ENCODE results near the gene CCDC78.
"Not testable (repeated sequence)": the region's sequence is repeated elsewhere in the genome, so short reads cannot be mapped to it uniquely, and the experiment has no call there.

CCDC78 gene

GRCh38 chr16:693364-693763, 32.9 kb downstream of the CCDC78 start:
- DNase-seq (ENCODE audit: low read depth), result no peak

DNA sequence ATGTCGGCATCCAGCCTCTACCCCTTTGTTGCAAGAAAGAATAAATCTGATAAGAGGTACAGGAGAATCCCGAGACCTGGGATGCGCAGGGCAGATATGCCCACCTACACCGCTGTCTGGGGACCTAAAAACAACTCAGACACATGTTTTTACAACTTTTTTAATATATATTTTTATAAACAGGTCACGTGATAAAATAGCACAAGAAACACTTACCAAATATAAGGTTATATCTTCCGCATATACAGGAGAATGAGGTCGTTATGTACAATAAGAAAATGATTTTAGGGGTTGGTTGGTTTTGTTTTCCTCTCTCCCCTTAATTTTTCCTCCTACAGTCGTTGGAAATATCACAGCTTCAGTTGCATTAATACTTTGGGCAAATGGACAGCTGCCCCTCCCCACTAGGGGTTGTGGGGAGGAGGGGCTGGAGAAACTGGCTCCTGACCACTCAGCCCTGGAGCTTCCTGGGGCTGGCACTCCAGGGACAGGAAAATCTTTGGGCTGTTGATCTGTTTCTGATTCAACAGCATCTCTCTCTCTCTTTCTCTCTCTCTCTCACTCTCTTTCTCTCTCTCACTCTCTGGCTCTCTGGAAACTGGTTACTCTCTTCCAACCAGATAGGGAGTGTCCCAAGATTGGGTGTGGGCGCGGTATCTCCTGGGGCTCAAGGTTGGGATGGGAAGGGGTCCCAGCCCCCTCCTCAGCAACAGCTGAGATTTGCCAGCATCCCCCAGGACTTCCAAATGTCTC, 33.7 kb downstream of the CCDC78 start:
- no peak for DNase-seq (ENCODE audit: low read depth)

DNA sequence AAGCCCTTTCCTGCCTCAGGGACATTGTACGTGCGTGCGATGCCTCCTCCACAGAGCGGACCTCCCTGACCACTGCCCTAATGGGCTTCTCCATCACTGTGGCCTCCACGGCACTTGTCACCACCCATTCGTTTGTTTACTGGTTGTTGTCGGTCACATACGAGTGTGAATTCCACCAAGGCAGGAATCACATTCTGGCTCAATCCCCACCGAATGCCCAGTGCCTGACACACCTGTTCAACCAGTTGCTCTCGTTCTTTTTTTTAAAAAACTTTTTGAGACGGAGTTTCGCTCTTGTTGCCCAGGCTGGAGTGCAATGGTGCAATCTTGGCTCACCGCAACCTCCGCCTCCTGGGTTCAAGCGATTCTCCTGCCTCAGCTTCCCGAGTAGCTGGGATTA, 35.0 kb downstream of the CCDC78 start:
- DNase-seq (ENCODE audit: low read depth), result not testable (repeated sequence)

- no peak for DNase-seq (ENCODE audit: low read depth)
Measured at GRCh38 chr16:689175-689897, 36.9 kb downstream of the CCDC78 start.

GRCh38 chr16:687499-687898, 38.7 kb downstream of the CCDC78 start:
- DNase-seq (ENCODE audit: low read depth), result no peak

DNA sequence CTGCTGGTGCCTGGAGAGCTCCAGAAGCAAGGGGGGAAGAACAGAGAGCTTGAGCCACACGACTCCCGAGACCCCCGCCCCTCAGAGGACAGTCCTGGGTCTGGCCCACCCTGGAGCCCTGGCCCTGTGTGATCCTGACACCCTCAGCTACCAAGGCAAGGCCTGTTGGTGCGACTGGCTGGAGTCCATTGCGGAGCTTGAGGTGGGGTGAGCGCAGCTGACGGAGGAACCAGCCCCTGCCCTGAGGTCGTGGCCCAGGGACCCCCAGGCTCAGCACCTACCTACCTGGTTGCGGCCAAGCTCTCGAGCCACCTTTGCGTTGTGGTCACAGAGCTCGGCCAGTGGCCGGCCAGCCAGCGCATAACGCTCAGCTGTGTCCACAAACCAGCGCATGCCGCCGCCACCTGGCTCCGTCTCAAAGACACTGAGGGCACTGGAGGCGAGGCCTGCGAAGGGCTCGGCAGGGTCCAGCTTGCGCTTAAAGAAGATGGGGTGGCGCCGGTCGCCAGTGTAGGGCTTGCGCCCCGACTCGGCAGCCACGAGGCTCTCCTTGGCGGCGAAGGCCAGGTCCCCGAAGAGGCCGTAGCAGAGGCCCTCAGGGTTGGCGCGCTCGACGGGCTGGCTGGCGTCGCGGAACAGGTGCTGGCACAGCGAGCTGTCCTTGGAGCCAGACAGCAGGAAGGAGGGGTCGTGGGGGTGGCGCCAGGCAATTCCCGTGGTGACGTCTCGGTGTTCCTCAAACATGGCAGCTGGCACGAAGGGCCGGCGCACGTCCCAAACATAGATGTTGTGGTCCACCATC, 39.6 kb downstream of the CCDC78 start:
- no peak for DNase-seq (ENCODE audit: low read depth)

GRCh38 chr16:685967-686366, 40.3 kb downstream of the CCDC78 start:
- DNase-seq (ENCODE audit: low read depth), result peak; percentile 23

GRCh38 chr16:684961-685696, 41.1 kb downstream of the CCDC78 start:
- DNase-seq (ENCODE audit: low read depth), result no peak

DNA sequence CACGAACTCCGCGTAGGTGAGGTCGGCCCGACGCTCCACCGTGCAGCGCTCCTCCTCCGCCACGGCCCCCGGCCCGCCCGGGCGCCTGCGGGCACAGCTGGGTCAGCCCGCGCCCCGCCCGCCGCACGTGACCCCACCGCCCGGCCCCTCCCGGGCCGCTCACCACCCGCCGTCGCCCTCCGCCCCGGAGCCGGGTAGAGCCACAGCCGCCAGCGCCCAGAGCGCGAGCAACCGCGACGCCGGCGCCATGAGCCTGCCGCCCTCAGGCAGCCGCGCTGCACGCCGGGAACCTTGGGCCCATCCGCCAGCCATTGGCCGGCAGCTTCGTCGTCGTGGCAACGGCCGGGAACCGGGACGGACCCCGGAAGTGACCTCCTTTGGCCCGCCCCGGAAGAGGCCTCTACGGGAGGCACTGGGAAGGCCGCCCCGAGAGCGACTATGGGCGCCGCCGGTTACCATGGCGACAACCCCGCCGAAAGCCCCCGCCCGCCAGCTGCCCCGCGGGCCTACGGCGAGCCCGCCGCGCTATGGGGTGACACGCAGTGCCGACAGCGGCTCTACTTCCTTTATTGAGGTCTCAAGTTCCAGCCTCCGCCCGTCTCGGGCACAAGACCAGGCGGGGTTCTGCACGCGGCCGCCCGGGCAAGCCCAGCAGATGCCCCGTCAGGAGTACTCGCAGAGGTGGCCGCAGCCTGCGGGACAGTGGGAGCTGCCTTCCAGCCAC, 42.0 kb downstream of the CCDC78 start, which contains the start of gene JMJD8:
Gene JMJD8 (minus strand): TSS at position 264 of the 724 bp plus-strand sequence. CDS start 15 bp downstream, at position 249.
- DNase-seq (ENCODE audit: low read depth), result peak; percentile 96

DNA sequence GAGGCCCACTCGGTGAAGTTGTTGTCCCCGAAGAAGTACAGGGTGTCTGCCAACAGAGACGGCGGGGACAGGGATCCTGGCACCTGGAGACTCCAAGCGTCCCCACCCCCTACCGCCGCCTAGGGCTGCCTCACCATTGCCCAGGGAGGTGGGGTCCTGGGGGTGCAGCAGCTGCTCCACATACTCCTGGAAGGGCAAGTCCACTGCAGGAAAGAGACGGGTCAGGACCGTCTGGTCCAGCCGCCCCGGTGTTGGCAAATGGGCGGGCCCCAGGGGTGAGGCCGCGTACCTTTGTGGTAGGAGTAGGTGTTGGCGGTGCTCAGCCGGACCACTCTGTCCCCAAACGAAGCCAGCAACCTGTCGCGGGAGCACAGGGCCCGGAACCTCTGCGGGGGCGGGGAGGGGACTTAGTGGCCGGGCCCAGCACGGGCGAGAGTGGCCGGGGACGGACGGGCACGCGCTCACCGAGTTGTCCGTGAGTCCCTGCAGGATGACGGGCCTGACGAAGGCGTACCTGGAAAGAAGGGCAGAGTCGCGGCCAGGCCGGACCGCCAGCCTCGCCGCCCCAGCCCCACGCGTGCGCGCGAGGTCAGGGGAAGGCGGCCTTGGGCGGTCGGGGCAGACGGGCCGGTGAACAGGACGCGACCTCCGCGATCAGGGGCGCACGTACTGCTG, 42.7 kb downstream of the CCDC78 start:
- no peak for DNase-seq (ENCODE audit: low read depth)

- DNase-seq (ENCODE audit: low read depth), result no peak
Measured at GRCh38 chr16:682493-683395, 43.5 kb downstream of the CCDC78 start.

DNA sequence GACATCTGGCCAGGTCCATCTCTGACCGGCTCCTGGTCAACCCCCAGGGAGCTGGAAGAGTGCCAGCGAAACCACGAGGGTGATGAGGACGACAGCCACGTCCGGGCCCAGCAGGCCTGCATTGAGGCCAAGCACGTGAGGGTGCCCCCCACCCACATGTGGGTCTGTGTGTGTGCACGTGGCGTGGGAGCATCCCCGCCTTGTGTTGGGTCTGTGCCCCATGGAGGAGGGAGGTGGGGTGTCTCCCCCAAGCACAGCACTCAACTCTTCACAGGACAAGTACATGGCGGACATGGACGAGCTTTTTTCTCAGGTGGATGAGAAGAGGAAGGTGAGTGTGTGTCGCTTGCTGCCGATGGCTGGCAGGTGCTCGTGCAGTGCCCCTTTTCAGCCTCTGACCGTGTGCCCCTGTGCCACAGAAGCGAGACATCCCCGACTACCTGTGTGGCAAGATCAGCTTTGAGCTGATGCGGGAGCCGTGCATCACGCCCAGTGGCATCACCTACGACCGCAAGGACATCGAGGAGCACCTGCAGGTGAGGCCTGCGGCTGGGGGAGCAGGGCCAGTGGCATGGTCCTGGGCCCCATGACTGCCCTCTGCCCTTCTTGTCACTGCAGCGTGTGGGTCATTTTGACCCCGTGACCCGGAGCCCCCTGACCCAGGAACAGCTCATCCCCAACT, 44.4 kb downstream of the CCDC78 start:
- DNase-seq (ENCODE audit: low read depth), result no peak

- DNase-seq (ENCODE audit: low read depth), result peak; percentile 65
Measured at GRCh38 chr16:680967-681745, 45.1 kb downstream of the CCDC78 start.

GRCh38 chr16:680625-680945, 45.7 kb downstream of the CCDC78 start:
- no peak for DNase-seq (ENCODE audit: low read depth)

DNA sequence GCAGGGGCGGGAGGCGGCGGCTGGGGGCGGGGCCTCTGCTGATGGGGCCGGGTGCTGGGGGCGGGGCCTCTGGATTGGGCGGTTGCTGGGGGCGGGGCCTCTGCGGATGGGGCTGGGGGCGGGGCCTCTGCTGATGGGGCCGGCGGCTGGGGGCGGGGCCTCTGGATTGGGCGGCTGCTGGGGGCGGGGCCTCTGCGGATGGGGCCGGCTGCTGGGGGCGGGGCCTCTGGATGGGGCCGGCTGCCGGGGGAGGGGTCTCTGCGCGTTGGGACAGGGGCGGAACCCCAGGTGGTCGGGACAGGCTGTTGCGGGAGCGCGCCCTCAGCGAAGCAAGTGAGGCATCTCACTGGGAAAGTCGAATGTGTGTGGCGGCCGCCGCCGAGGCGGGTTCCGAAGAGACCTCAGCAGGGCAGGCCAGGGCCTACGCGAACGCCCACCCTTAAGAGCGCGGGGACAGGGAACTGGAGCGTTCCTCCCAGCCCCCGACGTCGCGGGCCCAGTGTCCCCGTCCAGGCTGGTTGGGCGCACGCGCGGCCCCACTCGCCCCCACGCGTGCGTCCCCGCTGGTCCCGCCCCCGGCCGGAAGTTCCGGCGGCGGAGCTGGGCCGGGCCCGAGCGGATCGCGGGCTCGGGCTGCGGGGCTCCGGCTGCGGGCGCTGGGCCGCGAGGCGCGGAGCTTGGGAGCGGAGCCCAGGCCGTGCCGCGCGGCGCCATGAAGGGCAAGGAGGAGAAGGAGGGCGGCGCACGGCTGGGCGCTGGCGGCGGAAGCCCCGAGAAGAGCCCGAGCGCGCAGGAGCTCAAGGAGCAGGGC, 46.2 kb downstream of the CCDC78 start, which contains the start of gene STUB1:
Gene STUB1 (plus strand): TSS at position 597 of the 811 bp plus-strand sequence. CDS start 116 bp downstream, at position 713.
- DNase-seq (ENCODE audit: low read depth), result peak; percentile 88

- peak; percentile 42 for DNase-seq (ENCODE audit: low read depth)
Measured at GRCh38 chr16:678858-679813, 47.1 kb downstream of the CCDC78 start.
